H7 (cell line): ENCODE data around the gene INTS3. TPM values are rescaled to one million over a fixed set of nuclear protein-coding genes. Genes with fewer than 3 reads are reported as not detected.

Experiments used
- total RNA-seq: library from RNA; depleted of rRNA; stranded (reverse); fragments of >200 nt; shearing (Covaris generic); gene quantifications from 2 replicates; pipeline ENCODE4 v1.2.3, GENCODE V29; 2014; rRNA removed

The INTS3 gene
- total RNA-seq, 1 experiment from 2014 or later, result 58.3 TPM

Other genes starting within 250 kb of the INTS3 start
- gene S100A6, start 192.1 kb upstream of the INTS3 start, total RNA-seq, result 1.3 and 1.4 TPM in 2 replicates
- gene S100A5, start 187.1 kb upstream of the INTS3 start, total RNA-seq, result not detected in 2 replicates
- gene S100A4, start 182.2 kb upstream of the INTS3 start, total RNA-seq, result 17.3 and 18.0 TPM in 2 replicates
- gene S100A3, start 178.8 kb upstream of the INTS3 start, total RNA-seq, result 0.30 and 0.31 TPM in 2 replicates
- 0.94 TPM in 1 of 2 replicates, not detected in the other for gene S100A2, start 162.2 kb upstream of the INTS3 start, total RNA-seq
- 34.5 and 89.0 TPM in 2 replicates for gene S100A16, start 114.9 kb upstream of the INTS3 start, total RNA-seq
- 1.8 and 2.0 TPM in 2 replicates for gene S100A14, start 111.7 kb upstream of the INTS3 start, total RNA-seq
- 80.8 and 93.2 TPM in 2 replicates for gene S100A13, start 100.5 kb upstream of the INTS3 start, total RNA-seq
- gene S100A1, start 99.6 kb upstream of the INTS3 start, total RNA-seq, result 0.63 and 0.80 TPM in 2 replicates
- gene CHTOP, start 94.0 kb upstream of the INTS3 start, total RNA-seq, result 63.8 and 67.0 TPM in 2 replicates
- gene SNAPIN, start 69.3 kb upstream of the INTS3 start, total RNA-seq, result 48.3 and 48.5 TPM in 2 replicates
- 624 and 716 TPM in 2 replicates for gene ILF2, start 57.1 kb upstream of the INTS3 start, total RNA-seq
- 8.7 and 10.7 TPM in 2 replicates for gene NPR1, start 49.4 kb upstream of the INTS3 start, total RNA-seq
- gene SLC27A3, start 47.4 kb downstream of the INTS3 start, total RNA-seq, result 44.7 and 48.9 TPM in 2 replicates
- 8.9 and 10.9 TPM in 2 replicates for gene GATAD2B, start 194.9 kb downstream of the INTS3 start, total RNA-seq
- gene DENND4B, start 218.7 kb downstream of the INTS3 start, total RNA-seq, result 41.9 and 57.0 TPM in 2 replicates
- gene CRTC2, start 230.6 kb downstream of the INTS3 start, total RNA-seq, result 17.1 and 22.4 TPM in 2 replicates
- 310 and 377 TPM in 2 replicates for gene SLC39A1, start 235.5 kb downstream of the INTS3 start, total RNA-seq
- 58.2 and 81.2 TPM in 2 replicates for gene CREB3L4, start 239.9 kb downstream of the INTS3 start, total RNA-seq
- gene JTB, start 249.6 kb downstream of the INTS3 start, total RNA-seq, result 202 and 232 TPM in 2 replicates